Astrocyte (in vitro differentiated cells and primary cell): ENCODE data around the gene PDE11A.

Experiments
- EZH2 ChIP-seq: IDR thresholded peaks from 2 replicates; pipeline ENCODE4 v1.6.1; 2012; ENCODE audit warnings: mild to moderate bottlenecking, low read length, inconsistent platforms; ENCODE audit not compliant: insufficient read depth
- TF ChIP-seq, protein P1 (sequence below): IDR thresholded peaks from 2 replicates; pipeline ENCODE4 v1.5.1; 2011; ENCODE audit warnings: low read depth, mild to moderate bottlenecking, inconsistent platforms, low read length, moderate library complexity; ENCODE audit not compliant: insufficient read depth

GRCh38 chr2:177692783-177693269 lies 379.8 kb downstream of the PDE11A start:
- TF ChIP-seq, protein P1, sequence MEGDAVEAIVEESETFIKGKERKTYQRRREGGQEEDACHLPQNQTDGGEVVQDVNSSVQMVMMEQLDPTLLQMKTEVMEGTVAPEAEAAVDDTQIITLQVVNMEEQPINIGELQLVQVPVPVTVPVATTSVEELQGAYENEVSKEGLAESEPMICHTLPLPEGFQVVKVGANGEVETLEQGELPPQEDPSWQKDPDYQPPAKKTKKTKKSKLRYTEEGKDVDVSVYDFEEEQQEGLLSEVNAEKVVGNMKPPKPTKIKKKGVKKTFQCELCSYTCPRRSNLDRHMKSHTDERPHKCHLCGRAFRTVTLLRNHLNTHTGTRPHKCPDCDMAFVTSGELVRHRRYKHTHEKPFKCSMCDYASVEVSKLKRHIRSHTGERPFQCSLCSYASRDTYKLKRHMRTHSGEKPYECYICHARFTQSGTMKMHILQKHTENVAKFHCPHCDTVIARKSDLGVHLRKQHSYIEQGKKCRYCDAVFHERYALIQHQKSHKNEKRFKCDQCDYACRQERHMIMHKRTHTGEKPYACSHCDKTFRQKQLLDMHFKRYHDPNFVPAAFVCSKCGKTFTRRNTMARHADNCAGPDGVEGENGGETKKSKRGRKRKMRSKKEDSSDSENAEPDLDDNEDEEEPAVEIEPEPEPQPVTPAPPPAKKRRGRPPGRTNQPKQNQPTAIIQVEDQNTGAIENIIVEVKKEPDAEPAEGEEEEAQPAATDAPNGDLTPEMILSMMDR: no peak
- TF ChIP-seq EZH2: no peak
